ENCODE measurements around the gene KMT5B. TPM values are rescaled to one million over a fixed set of nuclear protein-coding genes. Genes with fewer than 3 reads are reported as not detected.

KMT5B gene
- total and polyA plus RNA-seq, 2 experiments from 2014 or later, result 26.4 to 31.0 TPM

GRCh38 chr11:68226421-68226820, 13.3 kb upstream of the KMT5B start:
- Histone ChIP-seq H3K36me3 (ENCODE audit: insufficient read depth) (no peaks in the 10 kb centered on the region), H3F3A (replicated peaks; ENCODE audit: low read depth) (no peaks in the 10 kb centered on the region), H2AFZ (no peak overlapping the region), H3K27me3 (ENCODE audit: insufficient read depth) (no peaks in the 10 kb centered on the region), H3K27ac (ENCODE audit: low read depth) (no peak overlapping the region), H3K4me3 (no peak overlapping the region), H3K4me2 (no peak overlapping the region), H3K79me2 (replicated peaks; ENCODE audit: insufficient read depth) (no peaks in the 10 kb centered on the region), H3K4me1 (ENCODE audit: insufficient read depth) (no peaks in the 10 kb centered on the region), H3K9me2 (ENCODE audit: insufficient read depth) (no peaks in the 10 kb centered on the region), H4K20me1 (replicated peaks; ENCODE audit: insufficient read depth) (no peaks in the 10 kb centered on the region)
- no peak for ATAC-seq
- H3K9me3 Mint-ChIP-seq, result peaks cover 12% of the 10 kb centered on the region
- peaks cover 2% of the 10 kb centered on the region; the same call in 1 of the 3 replicates for H3K36me3 Mint-ChIP-seq (ENCODE audit: low read depth)
- no peaks in the 10 kb centered on the region for H3K27me3 Mint-ChIP-seq (ENCODE audit: insufficient read depth, low read depth, poor library complexity)
- H3K4me1 Mint-ChIP-seq, result no peaks in the 10 kb centered on the region
- H3K4me3 Mint-ChIP-seq, result no peak overlapping the region
- DNase-seq (ENCODE audit: low spot score), result no peak
- no peak for TF ChIP-seq ZNF462 (CRISPR knock-in tag; IDR thresholded peaks at IDR 0.05)
- TF ChIP-seq ZNF114 (CRISPR knock-in tag; IDR thresholded peaks at IDR 0.05), result no peak
- TF ChIP-seq POLR2AphosphoS5 (IDR thresholded peaks at IDR 0.05; ENCODE audit: low read depth), result no peak
- no peak for TF ChIP-seq EZH2 (IDR thresholded peaks at IDR 0.05; ENCODE audit: low read depth, unreplicated experiment)
- no peak for TF ChIP-seq STAT1 (IDR thresholded peaks at IDR 0.05; ENCODE audit: unreplicated experiment)
- TF ChIP-seq ETS1 (IDR thresholded peaks at IDR 0.05), result no peak
- no peak for TF ChIP-seq REST (IDR thresholded peaks at IDR 0.05; ENCODE audit: unreplicated experiment)
- TF ChIP-seq CTCF (conservative IDR thresholded peaks at IDR 0.05; ENCODE audit: low read depth in 2 of 2), result no peak
- no peak for TF ChIP-seq EZH2phosphoT487 (IDR thresholded peaks at IDR 0.05; ENCODE audit: unreplicated experiment)
- no peak for TF ChIP-seq JUNB (IDR thresholded peaks at IDR 0.05; ENCODE audit: unreplicated experiment)
- TF ChIP-seq NANOG (IDR thresholded peaks at IDR 0.05; ENCODE audit: borderline replicate concordance), result no peak
- TF ChIP-seq CREB1 (CRISPR knock-in tag; IDR thresholded peaks at IDR 0.05; ENCODE audit: low read depth), result no peak
- TF ChIP-seq ZNF331 (CRISPR knock-in tag; IDR thresholded peaks at IDR 0.05; ENCODE audit: low read depth), result no peak
- H3K27ac Mint-ChIP-seq, result no peak overlapping the region
